GM12891 (cell line): ENCODE data around the gene SNAPC1.
A peak's percentile ranks its signal among the peaks of the same experiment; 100 is the strongest.

Experiments used
- DNase-seq: peaks from one replicate; pipeline ENCODE4 v3.0.0; 2011; ENCODE audit warnings: low spot score; ENCODE audit not compliant: insufficient read length
- FAIRE-seq: peaks from 2 replicates; lab custom pipeline; 2011; peaks lifted over from hg19 to GRCh38; lab: Jason Lieb, UNC
- PAX5 ChIP-seq: IDR thresholded peaks from 2 replicates; pipeline ENCODE4 v1.6.1; 2011; ENCODE audit warnings: low read length, moderate library complexity, mild to moderate bottlenecking; ENCODE audit not compliant: insufficient read depth, severe bottlenecking
- POLR2A ChIP-seq: IDR thresholded peaks from 2 replicates; pipeline ENCODE4 v1.6.1; 2011; ENCODE audit warnings: low read depth, low read length, control low read depth
- POLR2AphosphoS5 ChIP-seq: IDR thresholded peaks from 2 replicates; pipeline ENCODE4 v1.6.1; 2011; ENCODE audit warnings: low read depth, low read length, control low read depth
- POU2F2 ChIP-seq: IDR thresholded peaks from 2 replicates; pipeline ENCODE4 v1.6.1; 2011; ENCODE audit warnings: low read depth, mild to moderate bottlenecking, control low read depth, low read length, moderate library complexity
- SPI1 ChIP-seq: IDR thresholded peaks from 2 replicates; pipeline ENCODE4 v1.6.1; 2011; ENCODE audit warnings: low read depth, low read length, control low read depth
- TAF1 ChIP-seq: IDR thresholded peaks from 2 replicates; pipeline ENCODE4 v1.6.1; 2011; ENCODE audit warnings: low read depth, low read length, control low read depth

Gene SNAPC1

DNA sequence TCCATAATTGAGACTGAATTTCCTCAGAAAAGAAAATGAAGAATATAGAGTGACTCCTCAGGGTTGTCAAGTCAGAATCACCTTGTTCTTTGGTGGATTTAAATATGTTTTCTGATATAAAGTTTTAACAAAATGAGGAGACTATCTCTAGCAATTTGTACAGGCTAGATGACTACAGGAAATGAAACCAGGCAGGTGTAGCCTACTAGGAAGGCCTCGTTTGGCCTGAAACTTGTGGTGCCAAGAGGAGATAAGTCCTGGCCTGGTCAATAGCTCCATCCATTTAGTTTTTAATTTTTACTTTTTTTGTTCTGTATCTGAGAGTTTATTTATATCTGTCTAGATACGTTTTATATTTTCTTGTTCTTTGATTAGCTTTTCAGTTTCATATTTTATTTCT lies 41.5 kb downstream of the SNAPC1 start:
- FAIRE-seq, result peak; percentile 26

DNA sequence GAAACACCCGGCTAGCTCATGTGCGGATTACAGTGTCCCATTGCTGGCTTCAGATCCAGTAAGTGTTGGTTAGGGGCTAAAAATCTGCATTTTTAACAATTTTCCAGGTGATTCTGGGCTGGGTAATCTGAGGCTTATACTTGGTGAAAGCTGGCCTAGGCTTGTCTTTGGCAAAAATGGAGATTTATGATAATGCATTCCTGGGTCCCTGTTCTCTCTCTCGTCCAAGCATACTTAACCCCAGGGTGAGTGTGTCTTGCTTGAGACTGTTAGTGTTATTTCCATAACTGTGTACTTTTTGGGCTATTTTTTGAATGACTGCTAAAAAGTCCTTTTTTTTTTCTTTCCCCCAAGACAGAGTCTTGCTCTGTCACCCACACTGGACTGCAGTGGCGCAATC lies 43.2 kb downstream of the SNAPC1 start:
- no peak for DNase-seq
- TF ChIP-seq TAF1 (no peak), POU2F2 (no peak)
- FAIRE-seq, result no peak

More for the DNA sequence above, 41.5 kb downstream of the SNAPC1 start:
- no peak for TF ChIP-seq POU2F2
- no peak for TF ChIP-seq POLR2A
- TF ChIP-seq SPI1, result peak; percentile 60; the same call in 1 of the 2 replicates
- no peak for DNase-seq

DNA sequence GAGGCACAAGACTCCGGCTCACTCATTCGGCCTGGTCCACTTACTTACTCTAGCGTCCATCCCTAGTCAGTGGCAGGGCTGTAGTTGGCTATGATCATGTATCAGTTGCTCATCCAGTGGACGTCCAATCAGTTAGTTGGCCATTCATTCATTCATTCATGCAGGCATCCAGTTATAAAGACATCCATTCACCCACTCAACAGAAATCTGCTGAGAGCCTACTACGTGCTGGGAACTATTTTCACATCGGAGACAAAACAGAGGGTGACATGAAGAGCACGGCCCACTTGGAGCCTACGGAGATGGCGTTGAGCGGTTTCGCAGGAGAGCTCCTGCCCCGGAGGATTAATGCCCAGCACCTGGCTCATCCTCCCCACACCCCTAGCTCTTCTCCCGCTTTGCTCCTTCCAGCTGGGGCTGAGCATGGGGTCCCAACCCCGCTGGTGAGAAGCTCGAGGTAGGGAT lies 49.7 kb downstream of the SNAPC1 start:
- TF ChIP-seq SPI1 (no peak), PAX5 (no peak), POLR2AphosphoS5 (no peak), POU2F2 (no peak), TAF1 (no peak), POLR2A (no peak)
- DNase-seq (no peak), FAIRE-seq (no peak)

DNA sequence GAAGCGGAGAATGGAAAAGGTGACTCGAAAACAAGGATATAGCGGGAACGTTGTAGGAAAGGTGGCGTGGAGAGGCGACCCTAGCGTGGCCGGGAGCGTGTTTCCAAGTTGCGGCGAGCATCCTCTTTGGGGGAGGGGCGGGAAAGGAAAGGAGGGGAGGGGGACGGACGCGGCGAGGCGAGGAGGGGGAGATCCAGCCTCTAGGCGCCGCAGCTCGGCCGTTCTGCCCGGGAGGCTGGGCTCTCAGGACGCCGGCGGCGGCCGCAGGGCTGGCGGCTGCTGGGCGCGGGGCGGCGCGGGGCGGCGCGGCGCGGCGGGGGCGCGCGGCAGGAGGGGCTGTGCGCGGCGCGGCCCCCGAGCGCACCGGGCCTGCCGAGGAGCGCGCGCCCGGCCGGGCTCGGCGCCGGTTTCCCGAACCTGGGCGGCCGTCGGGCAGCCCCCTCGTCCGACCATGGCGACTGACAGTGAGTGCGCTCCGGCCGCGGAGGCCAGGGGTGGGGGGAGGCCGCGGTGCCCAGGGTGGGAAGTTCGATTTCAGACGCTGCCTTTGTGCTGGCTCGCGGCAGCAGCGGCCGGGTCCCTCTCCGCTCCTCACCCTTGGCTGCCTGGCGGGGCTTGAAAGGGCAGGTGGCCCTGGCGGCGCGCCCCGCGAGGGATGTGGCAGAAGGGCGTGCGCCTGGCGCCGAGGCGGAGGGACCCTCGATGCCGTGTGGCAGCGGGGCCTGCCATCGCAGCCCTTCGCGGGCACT lies 50.3 kb downstream of the SNAPC1 start, which contains the start of gene SYT16:
Gene SYT16 (plus strand): TSS at position 357 of the 749 bp plus-strand sequence.
- DNase-seq (peak; percentile 46), FAIRE-seq (no peak)
- no peak for TF ChIP-seq PAX5
- TF ChIP-seq TAF1, result no peak
- no peak for TF ChIP-seq SPI1
- TF ChIP-seq POU2F2, result no peak
- no peak for TF ChIP-seq POLR2AphosphoS5
- no peak for TF ChIP-seq POLR2A

DNA sequence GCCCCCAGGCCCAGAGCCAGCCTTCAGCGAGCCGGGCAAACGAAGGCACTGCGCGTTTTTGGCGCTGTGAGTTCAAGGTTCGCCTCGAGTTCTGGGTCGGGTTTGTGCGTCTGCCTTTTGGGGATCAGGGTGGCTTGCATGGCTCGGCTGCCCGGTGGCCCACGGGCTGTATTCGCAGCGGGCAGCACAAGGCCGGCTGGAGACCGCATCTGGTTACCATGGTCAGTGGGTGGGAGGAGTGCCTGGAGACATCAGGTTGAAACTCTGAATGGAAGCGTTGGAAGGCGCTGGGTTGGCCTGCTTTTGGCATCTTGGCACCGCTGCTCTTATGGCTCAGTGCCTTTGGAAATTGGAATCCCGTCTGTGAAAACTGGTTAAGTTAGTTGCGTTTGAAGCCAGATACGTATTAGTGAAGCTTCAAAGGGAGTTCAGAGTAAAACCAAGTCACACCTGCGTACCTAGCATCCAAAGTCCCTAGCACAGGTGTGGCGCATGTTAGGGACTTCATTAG lies 50.9 kb downstream of the SNAPC1 start:
- FAIRE-seq, result peak; percentile 76
- TF ChIP-seq POLR2A (no peak), POU2F2 (no peak), POLR2AphosphoS5 (no peak), TAF1 (no peak), SPI1 (no peak), PAX5 (no peak)
- DNase-seq, result no peak

DNA sequence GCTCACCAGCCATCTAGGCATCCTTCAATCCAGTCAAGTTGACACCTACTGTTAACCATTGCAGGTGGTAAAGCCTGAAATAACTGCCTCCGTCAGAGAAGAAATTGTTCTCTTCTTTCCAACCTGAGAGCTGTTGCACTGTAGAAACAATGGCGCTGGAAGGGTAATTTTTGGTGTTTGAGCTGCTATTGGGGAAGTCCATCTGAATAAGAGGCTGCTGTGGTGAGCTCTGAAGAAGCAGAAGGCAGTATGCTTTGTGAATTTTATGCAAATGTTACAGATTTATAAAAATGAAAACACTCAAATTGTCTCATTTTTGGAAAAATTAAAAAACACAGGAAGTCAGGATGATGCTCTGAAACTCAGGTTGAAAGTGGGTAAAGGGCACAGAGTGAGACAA lies 60.2 kb downstream of the SNAPC1 start:
- DNase-seq (no peak), FAIRE-seq (no peak)

DNA sequence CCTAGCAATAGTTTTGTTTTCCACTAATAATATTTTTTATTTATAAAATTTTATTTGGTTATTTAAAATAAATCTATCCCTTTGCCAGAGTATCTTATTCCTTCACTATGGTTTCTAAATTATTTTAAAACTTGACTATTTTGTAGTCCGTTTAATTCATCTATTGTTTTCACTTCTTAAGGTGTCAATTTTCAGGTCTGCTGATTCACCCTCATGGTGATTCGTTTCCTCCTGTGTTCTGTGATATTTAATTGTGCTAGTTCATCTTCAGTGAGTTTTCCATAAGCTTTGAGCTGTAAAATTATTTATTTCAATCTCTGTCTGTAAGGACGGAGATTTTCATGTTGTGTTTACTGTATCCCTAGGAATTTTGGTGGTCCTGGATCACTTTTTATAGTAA lies 70.6 kb downstream of the SNAPC1 start:
- FAIRE-seq (no peak), DNase-seq (no peak)
- TF ChIP-seq POU2F2, result no peak
- TF ChIP-seq POLR2AphosphoS5, result no peak
- TF ChIP-seq TAF1, result no peak
- TF ChIP-seq POLR2A, result no peak
- no peak for TF ChIP-seq SPI1
- TF ChIP-seq PAX5, result no peak

More for the DNA sequence above, 60.2 kb downstream of the SNAPC1 start:
- TF ChIP-seq POLR2AphosphoS5, result no peak

DNA sequence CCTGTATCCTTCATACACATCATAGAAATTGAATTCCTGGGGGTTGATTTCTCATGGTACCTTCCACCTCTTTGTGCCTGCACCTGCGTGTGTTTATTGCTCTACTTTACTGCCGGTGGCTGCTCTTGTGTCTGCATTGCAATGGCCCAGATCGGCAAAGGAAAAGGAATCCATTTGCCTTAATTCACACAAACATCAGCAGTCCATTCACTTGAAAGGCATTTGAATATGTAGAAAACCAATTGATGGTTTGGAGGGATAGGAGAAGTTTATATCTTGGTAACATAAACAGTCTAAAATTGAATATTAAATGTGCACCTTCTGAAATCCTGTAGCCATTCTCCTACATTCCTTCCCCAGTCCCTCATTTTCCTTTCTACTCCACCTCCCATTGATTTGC lies 74.0 kb downstream of the SNAPC1 start:
- no peak for TF ChIP-seq SPI1
- no peak for TF ChIP-seq PAX5
- TF ChIP-seq POU2F2, result no peak
- no peak for TF ChIP-seq TAF1
- TF ChIP-seq POLR2A, result no peak
- TF ChIP-seq POLR2AphosphoS5, result no peak
- no peak for FAIRE-seq
- DNase-seq, result no peak

DNA sequence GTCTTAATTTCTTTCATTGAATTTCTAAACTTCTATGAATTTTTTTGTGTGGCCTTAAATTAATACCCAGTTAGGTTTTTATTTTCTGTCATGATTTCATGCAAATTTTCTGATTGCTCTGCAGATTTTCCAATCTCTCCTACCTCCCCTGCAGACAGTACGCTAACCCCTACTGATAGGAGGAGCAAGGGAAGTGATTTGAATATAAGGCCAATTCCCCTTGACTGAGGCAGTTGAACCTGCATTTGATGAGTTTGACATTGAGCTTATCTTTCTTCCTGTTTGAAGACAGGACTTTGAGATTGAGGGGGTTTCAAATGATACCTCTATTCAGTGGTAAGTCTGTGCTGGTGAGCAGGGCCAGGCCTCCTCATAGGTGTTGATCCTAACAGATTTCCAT lies 74.6 kb downstream of the SNAPC1 start:
- FAIRE-seq (no peak), DNase-seq (no peak)
- TF ChIP-seq TAF1 (no peak), POU2F2 (no peak), SPI1 (no peak), PAX5 (no peak), POLR2AphosphoS5 (no peak)

DNA sequence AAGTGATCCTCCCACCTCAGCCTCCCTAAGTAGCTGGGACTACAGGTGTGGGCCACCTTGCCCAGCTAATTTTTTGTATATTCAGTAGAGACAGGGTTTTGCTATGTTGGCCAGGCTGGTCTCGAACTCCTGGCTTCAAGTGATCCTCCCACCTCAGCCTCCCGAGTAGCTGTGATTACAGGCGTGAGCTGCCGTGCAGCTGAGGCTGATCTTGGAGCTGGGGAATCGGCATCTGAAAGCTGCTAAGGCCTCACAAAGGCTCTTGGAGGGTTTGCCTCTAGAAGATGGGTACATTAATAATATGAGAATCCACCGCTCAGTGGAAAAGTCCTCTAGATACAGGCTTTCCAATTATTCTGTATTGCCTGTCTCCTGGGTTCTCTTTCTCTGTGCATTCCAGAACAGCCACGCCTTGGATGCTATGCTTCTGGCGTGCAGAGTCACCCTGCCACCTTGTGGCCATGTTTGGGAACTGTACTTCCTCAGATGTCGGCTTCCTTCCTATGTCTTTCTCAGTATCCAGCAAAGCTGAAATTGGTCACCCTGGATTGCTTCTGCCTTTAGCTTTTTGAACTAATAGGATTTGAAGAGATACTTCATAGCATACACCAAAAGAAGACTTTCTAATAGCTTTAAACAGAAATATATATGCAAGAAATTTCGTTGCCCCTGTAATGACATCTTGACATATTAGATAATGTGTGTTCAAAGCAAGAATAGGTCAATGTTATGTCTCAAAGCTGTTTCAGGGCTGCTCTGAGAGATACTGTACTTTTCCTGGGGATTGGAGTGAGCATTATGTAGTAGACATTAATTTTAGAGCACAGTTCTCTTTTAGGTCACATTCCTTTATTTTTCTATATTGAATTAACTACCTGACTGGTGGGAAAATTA lies 75.4 kb downstream of the SNAPC1 start:
- peak; percentile 96 for FAIRE-seq

More for the DNA sequence above, 75.4 kb downstream of the SNAPC1 start:
- DNase-seq, result peak; percentile 24
- TF ChIP-seq POLR2A (no peak), SPI1 (peak; percentile 50), TAF1 (no peak)
